ENCODE results near the gene CFAP68.
"Not testable (repeated sequence)": the region's sequence is repeated elsewhere in the genome, so short reads cannot be mapped to it uniquely, and the experiment has no call there.

The CFAP68 gene

GRCh38 chr11:111870522-111870885 is 8.8 kb upstream of the CFAP68 start:
- no peak for DNase-seq (ENCODE audit: low read depth in 3 of 3, low spot score in 1 of 3)

DNA sequence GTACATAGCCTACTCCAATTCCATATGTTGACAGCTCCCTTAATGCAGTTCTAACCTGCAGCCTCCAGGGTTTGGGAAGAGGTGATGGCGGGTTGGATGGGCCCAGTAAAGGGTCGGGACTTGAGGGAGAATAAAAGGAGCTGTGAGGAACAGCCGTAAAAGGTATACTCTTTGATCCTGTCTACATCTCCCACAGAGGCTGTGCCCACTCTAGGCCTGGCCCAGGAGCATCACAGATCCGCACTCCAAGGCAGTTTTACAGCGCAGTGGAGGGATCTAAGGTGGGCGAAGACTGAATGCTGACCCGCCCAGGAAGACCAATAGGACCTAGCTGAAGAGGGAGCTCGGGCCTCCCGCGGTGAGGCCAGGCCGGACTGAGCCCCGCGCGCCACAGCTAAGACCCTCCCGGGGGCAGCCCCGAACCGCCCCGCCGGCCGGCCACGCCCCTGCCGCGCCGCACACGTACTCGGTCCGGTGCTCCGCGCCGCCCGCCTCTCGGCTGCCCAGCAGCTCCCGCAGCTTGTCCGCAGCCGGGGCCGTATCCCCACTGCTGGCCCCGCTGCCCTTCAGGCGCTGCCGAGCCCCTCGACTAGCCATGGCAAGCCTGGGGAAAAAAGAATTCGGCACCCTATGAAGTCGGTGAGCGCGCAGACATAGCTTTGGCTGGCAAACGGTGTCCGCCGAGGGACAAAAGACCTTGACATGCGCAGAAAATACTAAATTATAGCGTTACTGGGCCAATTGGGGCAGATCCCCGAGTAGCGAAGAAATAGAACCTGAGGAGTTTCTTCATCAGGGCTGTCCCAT is 8.3 kb upstream of the CFAP68 start, which contains the start of gene ALG9:
ALG9 (minus strand) TSS at position 696 of the 807 bp plus-strand sequence; CDS start at position 597, 99 bp downstream.
- DNase-seq (ENCODE audit: low read depth in 3 of 3, low spot score in 1 of 3) = peak; percentile 73 to 90 (median 75)

GRCh38 chr11:111871693-111872161 is 7.6 kb upstream of the CFAP68 start:
- DNase-seq (ENCODE audit: low read depth in 3 of 3, low spot score in 1 of 3) = no peak

- no peak for DNase-seq (ENCODE audit: low read depth in 3 of 3, low spot score in 1 of 3)
Observed at GRCh38 chr11:111878385-111878848, 924 bp upstream of the CFAP68 start.

- DNase-seq (ENCODE audit: low read depth in 3 of 3, low spot score in 1 of 3) = no peak
Observed at GRCh38 chr11:111879637-111879960, 258 bp downstream of the CFAP68 start.

DNA sequence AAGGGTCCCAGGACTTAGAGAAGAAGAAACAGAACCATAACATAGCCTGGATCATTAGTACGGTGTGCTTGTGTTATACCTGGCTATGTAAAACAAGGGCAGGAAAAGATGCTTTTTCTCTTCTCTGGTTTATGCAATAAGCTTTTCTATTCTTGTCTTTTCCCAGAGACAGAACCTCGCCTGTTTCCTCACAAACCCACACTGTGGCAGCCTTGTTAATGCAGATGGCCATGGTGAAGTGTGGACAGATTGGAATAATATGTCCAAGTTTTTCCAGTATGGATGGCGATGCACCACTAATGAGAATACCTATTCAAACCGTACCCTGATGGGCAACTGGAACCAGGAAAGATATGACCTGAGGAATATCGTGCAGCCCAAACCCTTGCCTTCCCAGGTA is 2.9 kb downstream of the CFAP68 start:
- DNase-seq (ENCODE audit: low read depth in 3 of 3, low spot score in 1 of 3) = no peak

DNA sequence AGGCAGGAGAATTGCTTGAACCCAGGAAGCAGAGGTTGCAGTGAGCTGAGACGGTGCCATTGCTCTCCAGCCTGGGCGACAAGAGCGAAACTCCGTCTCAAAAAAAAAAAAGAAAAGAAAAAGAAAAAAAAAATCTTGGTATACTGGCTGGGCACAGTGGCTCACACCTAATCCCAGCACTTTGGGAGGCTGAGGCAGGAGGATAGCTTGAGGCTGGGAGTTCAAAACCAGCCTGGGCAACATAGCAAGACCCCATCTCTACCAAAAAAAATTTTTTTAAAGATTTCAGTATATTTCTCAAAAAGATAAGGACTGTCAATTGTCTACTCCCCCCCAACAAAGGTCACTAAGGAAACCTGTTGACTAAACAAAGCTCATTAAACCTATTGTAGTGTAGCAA is 5.7 kb downstream of the CFAP68 start:
- DNase-seq (ENCODE audit: low read depth in 3 of 3, low spot score in 1 of 3) = not testable (repeated sequence)

DNA sequence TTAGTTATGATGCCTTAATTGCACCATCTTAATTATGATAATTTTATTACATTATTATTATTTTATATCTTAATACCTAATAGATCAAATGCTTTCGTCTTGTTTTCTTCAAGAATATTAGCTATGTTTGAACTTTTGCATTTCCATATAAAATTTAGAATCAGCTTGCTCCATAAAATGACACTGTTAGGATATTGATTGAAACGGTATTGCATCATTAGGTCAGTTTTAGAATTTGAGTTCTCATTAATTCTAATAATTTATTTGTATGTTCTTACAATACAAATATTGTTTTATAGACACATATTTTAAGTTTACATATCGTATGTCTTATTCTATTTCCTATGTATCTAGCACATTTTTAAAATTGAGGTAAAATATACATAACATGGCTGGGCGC is 6.7 kb downstream of the CFAP68 start:
- DNase-seq (ENCODE audit: low read depth in 3 of 3, low spot score in 1 of 3) = no peak

- DNase-seq (ENCODE audit: low read depth in 3 of 3, low spot score in 1 of 3) = no peak
Observed at GRCh38 chr11:111886844-111887243, 7.5 kb downstream of the CFAP68 start.

GRCh38 chr11:111905411-111905810 is 26.1 kb downstream of the CFAP68 start:
- no peak for DNase-seq (ENCODE audit: low read depth in 3 of 3, low spot score in 1 of 3)

DNA sequence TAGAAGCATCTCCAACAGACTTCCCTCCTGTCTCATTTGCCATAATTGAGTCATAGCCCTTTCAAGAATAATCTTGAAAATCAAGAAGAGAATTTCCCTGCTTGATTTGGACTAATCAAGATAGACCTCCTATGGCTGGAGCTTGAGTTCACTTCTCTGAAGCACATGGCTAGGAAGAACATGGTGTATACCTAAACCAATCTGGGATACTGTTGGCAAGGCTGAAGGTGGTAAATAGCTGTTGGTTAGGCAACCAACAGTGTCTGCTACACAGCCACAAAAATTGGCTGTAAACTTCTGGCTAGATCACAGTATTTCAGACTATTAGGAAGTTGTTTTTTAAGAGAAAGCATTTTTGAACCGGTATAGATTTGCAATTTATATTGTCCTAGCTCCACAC is 27.3 kb downstream of the CFAP68 start:
- DNase-seq (ENCODE audit: low read depth in 3 of 3, low spot score in 1 of 3) = no peak

DNA sequence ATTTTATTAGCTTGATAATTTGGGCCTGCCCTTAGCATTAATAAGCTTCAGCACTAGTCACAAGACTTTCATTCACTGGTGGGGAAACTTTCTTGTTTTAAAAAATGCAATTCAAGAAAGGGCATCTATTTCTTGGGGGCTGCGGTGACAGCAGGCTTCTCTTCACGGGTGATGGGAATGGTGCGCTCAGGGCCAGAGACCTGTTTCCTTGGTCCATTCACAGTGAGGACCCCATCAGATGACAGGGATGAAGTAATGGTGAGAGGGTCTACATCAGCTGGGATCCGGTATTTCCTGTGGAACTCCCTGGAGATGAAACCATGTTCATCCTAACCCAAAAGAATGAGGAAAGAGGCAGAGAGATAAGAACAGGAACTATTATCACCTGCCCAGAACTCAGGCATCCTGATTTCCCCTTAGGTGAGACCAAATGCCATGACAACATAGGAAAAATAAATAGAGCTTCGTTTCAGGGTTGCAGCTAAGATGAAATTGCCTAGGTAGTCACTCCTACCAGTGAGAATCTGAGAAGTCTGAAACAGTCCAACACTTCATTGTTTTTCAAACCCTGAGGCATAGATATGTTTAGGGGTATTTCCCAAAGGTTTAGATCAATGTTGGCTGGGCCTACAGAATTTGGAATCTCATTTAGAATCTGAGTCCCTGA is 29.4 kb downstream of the CFAP68 start:
- no peak for DNase-seq (ENCODE audit: low read depth in 3 of 3, low spot score in 1 of 3)

DNA sequence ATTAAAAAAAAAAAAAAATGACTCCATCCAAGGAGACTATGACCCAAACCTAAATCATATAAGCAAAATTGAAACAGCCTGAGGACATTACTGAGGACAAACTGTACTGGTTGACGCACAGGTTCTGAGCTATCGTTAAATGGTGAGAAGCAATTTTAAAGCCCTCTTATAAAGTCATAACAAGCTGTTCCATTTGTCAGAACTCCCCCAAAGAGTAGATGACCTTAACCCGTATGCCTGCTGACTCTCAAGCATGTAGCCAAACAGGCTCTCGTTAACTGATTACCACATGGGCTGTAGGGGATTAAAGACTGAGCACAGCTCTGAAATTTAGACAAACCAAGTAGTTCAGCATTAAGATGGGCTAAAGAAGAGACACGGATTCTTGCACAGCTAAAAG is 30.0 kb downstream of the CFAP68 start:
- DNase-seq (ENCODE audit: low read depth in 3 of 3, low spot score in 1 of 3) = no peak

- no peak for DNase-seq (ENCODE audit: low read depth in 3 of 3, low spot score in 1 of 3)
Observed at GRCh38 chr11:111910676-111911562, 31.6 kb downstream of the CFAP68 start.

- DNase-seq (ENCODE audit: low read depth in 3 of 3, low spot score in 1 of 3) = no peak
Observed at GRCh38 chr11:111911563-111912401, 32.4 kb downstream of the CFAP68 start, which contains the start of gene CRYAB. Gene CRYAB (minus strand): TSS chr11:111911770. CDS start chr11:111911724, 46 bp downstream.

DNA sequence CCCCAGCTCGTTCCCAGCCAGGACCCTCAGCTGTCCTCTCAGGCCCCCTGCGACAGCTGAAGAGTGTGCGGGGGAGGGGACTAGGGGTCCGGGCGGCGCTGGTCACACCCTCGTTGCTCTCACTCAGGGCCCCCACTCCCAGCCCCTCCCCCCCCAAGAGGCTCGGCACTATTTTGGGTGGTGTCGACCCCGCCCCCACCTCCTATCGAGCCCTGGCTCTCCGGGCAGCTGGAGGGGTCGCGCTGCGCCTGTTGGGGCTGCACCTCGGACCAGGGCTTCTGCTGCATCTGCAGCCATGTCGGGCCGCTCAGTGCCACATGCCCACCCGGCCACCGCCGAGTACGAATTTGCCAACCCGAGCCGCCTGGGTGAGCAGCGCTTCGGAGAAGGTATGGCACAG is 33.2 kb downstream of the CFAP68 start, which contains the start of gene HSPB2:
HSPB2 (plus strand) TSS at position 200 of the 400 bp plus-strand sequence; CDS start at position 296, 96 bp downstream.
- DNase-seq (ENCODE audit: low read depth in 3 of 3, low spot score in 1 of 3) = no peak

DNA sequence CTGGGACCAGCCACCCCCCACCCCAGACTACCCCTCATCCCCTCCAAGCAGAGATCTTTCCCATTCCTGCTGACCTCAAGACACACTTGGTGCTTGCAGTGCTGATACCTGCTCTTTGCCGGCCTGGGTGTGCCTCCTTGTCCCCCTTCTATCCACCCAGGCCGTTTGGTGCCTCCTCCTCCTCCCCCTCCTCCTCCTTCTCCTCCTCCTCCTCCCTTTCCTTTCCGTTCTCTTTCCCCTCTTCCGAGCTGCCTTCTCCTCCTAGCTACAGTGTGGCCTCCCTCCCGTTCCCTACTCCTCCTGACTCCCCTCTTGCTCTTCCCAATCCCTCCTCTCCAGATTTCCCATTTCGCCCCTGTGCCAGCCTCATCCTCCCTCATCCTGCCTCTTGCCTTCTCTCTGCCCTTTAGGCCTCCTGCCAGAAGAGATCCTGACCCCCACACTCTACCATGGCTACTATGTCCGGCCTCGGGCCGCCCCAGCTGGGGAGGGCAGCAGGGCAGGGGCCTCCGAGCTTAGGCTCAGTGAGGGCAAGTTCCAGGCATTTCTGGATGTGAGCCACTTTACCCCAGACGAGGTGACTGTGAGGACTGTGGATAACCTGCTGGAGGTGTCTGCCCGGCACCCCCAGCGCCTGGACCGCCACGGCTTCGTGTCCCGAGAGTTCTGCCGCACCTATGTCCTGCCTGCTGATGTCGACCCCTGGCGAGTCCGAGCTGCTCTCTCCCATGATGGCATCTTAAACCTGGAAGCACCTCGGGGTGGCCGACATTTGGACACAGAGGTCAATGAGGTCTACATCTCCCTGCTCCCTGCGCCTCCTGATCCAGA is 33.9 kb downstream of the CFAP68 start:
- DNase-seq (ENCODE audit: low read depth in 3 of 3, low spot score in 1 of 3) = no peak

DNA sequence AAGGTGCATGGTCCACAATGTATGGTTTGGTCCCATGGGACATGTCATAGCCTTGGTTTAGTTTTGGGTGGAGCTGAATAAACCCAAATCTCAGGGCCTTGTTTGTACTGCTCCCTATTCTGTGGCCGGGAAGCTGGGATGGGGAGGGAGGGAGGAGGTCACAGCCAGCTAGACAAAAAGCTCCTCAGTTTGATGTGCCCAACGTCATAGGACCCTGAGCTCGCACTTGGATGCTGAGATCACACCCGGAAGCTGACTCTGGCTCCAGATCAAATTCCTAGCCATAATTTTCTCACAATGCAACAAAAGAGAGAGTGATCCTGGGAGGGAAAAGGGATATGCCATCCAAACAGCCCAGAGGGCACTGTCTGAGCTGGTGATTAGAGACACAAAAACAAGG is 34.7 kb downstream of the CFAP68 start:
- DNase-seq (ENCODE audit: low read depth in 3 of 3, low spot score in 1 of 3) = no peak

DNA sequence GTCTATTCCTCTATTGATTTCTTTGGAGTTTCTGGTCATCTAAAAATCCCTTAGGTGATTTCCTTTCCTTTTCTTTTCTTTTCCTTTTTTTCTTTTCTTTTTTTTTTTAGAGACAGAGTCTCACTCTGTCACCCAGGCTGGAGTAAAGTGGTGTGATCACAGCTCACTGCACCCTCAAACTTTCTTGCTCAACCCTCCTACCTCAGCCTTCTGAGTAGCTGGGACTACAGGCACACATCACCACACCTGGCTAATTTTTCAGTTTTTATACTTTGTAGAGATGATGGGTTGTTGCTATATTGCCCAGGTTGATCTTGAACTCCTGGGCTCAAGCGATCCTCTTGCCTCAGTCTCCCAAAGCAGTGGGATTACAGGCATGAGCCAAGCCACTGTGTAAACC is 37.4 kb downstream of the CFAP68 start:
- no peak for DNase-seq (ENCODE audit: low read depth in 3 of 3, low spot score in 1 of 3)
